Smooth muscle cell (in vitro differentiated cells): ENCODE measurements around the gene PHYHD1. TPM values are rescaled to one million over a fixed set of nuclear protein-coding genes. Genes with fewer than 3 reads are reported as not detected.

Source experiments
- DNase-seq: peaks from one replicate; lab custom pipeline; 2025; ENCODE audit not compliant: unreplicated experiment; lab: John Stamatoyannopoulos, UW
- H2AFZ ChIP-seq: fragments of 200-600 bp; sonication (generic); 2 replicates; pipeline ENCODE4 v1.6.0; 2016; ENCODE audit warnings: antibody characterized with exemption, low read depth, mild to moderate bottlenecking
- H3F3A ChIP-seq: fragments of 200-600 bp; sonication (generic); 2 replicates; pipeline ENCODE4 v1.6.0; 2017; ENCODE audit warnings: antibody characterized with exemption, low read depth
- H3K27ac ChIP-seq: fragments of 200-600 bp; sonication (generic); 2 replicates; pipeline ENCODE4 v1.5.1; 2016; ENCODE audit warnings: low read depth, mild to moderate bottlenecking
- H3K27me3 ChIP-seq: fragments of 200-600 bp; sonication (generic); 2 replicates; pipeline ENCODE4 v1.6.1; 2016; ENCODE audit warnings: low read depth, mild to moderate bottlenecking
- H3K36me3 ChIP-seq: fragments of 200-600 bp; sonication (generic); 2 replicates; pipeline ENCODE4 v1.5.1; 2016; ENCODE audit warnings: low read depth
- H3K4me1 ChIP-seq: fragments of 200-600 bp; sonication (generic); 2 replicates; pipeline ENCODE4 v1.5.1; 2016; ENCODE audit warnings: low read depth
- H3K4me2 ChIP-seq: fragments of 200-600 bp; sonication (generic); 2 replicates; pipeline ENCODE4 v1.6.0; 2016; ENCODE audit warnings: mild to moderate bottlenecking
- H3K4me3 ChIP-seq: fragments of 200-600 bp; sonication (generic); 2 replicates; pipeline ENCODE4 v1.5.1; 2016; ENCODE audit warnings: mild to moderate bottlenecking
- H3K79me2 ChIP-seq: fragments of 200-600 bp; sonication (generic); 2 replicates; pipeline ENCODE4 v1.6.0; 2016; ENCODE audit warnings: low read depth, mild to moderate bottlenecking
- H3K9ac ChIP-seq: fragments of 200-600 bp; sonication (generic); 2 replicates; pipeline ENCODE4 v1.6.0; 2016; ENCODE audit warnings: low read depth
- H3K9me3 ChIP-seq: fragments of 200-600 bp; sonication (generic); replicated peaks from 2 replicates; pipeline ENCODE4 v1.5.1; 2016; ENCODE audit warnings: low read depth
- H4K20me1 ChIP-seq: fragments of 200-600 bp; sonication (generic); 2 replicates; pipeline ENCODE4 v1.6.0; 2016; ENCODE audit warnings: low read depth
- CTCF ChIP-seq: fragments of 200-600 bp; sonication (generic); IDR thresholded peaks from 2 replicates; pipeline ENCODE4 v1.5.1; 2017; ENCODE audit warnings: borderline replicate concordance, mild to moderate bottlenecking, antibody characterized with exemption; ENCODE audit not compliant: insufficient read depth, poor library complexity, severe bottlenecking
- WGBS: methylation state at CpG from one replicate; pipeline ENCODE4 v1.1.7; 2016; ENCODE audit warnings: low lambda C conversion rate; 5-methylcytosine and 5-hydroxymethylcytosine counted together
- polyA plus RNA-seq: library from polyadenylated mRNA; unstranded; fragments of >200 nt; fragmentation: Nextera tagmentation; extraction: Ambion mirVana; gene quantifications from 2 replicates; pipeline ENCODE4 v1.2.1, GENCODE V29; 2016
- total RNA-seq: library from RNA; depleted of rRNA; stranded (reverse); fragments of >200 nt; gene quantifications from 2 replicates; pipeline ENCODE4 v1.2.3, GENCODE V29; 2014

Gene PHYHD1
- total and polyA plus RNA-seq, 2 experiments from 2014 or later, result 7.3 to 37.6 TPM

DNA sequence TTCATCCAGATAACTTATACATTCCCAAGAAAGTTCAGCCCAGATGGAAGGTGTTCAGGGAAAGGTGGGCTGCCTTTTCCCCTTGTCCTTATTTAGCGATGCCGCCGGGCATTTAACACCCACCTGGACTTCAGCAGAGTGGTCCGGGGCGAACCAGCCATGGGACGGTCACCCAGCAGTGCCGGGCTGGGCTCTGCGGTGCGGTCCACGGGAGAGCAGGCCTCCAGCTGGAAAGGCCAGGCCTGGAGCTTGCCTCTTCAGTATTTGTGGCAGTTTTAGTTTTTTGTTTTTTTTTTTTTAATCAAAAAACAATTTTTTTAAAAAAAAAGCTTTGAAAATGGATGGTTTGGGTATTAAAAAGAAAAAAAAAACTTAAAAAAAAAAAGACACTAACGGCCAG lies 4.0 kb upstream of the PHYHD1 start:
- no peaks in the 10 kb centered on the region for H3K9me3 ChIP-seq
- H3K4me3 ChIP-seq, result no peak overlapping the region
- TF ChIP-seq CTCF, result no peak
- peaks cover 14% of the 10 kb centered on the region for H4K20me1 ChIP-seq
- no peak overlapping the region for H2AFZ ChIP-seq
- H3K36me3 ChIP-seq, result no peaks in the 10 kb centered on the region
- peaks cover 4% of the 10 kb centered on the region for H3F3A ChIP-seq
- H3K4me2 ChIP-seq, result no peak overlapping the region
- H3K4me1 ChIP-seq, result peaks cover 22% of the 10 kb centered on the region
- no peak for DNase-seq
- H3K27ac ChIP-seq, result peak overlapping the region; percentile 19
- peaks cover 32% of the 10 kb centered on the region for H3K79me2 ChIP-seq
- H3K27me3 ChIP-seq, result no peaks in the 10 kb centered on the region
- WGBS, result 97% methylated on average over 11 of the region's 11 CpGs
- no peak overlapping the region for H3K9ac ChIP-seq

DNA sequence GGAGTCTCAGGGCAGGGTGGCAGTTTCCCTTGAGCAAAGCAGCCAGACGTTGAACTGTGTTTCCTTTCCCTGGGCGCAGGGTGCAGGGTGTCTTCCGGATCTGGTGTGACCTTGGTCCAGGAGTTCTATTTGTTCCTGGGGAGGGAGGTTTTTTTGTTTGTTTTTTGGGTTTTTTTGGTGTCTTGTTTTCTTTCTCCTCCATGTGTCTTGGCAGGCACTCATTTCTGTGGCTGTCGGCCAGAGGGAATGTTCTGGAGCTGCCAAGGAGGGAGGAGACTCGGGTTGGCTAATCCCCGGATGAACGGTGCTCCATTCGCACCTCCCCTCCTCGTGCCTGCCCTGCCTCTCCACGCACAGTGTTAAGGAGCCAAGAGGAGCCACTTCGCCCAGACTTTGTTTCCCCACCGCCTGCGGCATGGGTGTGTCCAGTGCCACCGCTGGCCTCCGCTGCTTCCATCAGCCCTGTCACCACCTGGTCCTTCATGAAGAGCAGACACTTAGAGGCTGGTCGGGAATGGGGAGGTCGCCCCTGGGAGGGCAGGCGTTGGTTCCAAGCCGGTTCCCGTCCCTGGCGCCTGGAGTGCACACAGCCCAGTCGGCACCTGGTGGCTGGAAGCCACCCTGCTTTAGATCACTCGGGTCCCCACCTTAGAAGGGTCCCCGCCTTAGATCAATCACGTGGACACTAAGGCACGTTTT lies 3.5 kb upstream of the PHYHD1 start:
- Histone ChIP-seq H4K20me1 (peaks cover 14% of the 10 kb centered on the region), H3K27ac (peak overlapping the region; percentile 19), H2AFZ (no peak overlapping the region), H3K4me3 (no peak overlapping the region), H3K4me1 (peaks cover 18% of the 10 kb centered on the region), H3K9ac (no peak overlapping the region), H3K4me2 (no peak overlapping the region), H3F3A (no peaks in the 10 kb centered on the region), H3K9me3 (no peaks in the 10 kb centered on the region), H3K36me3 (no peaks in the 10 kb centered on the region), H3K79me2 (peaks cover 28% of the 10 kb centered on the region), H3K27me3 (no peaks in the 10 kb centered on the region)
- WGBS, result 85% methylated on average over 26 of the region's 26 CpGs
- TF ChIP-seq CTCF, result no peak
- DNase-seq, result no peak

DNA sequence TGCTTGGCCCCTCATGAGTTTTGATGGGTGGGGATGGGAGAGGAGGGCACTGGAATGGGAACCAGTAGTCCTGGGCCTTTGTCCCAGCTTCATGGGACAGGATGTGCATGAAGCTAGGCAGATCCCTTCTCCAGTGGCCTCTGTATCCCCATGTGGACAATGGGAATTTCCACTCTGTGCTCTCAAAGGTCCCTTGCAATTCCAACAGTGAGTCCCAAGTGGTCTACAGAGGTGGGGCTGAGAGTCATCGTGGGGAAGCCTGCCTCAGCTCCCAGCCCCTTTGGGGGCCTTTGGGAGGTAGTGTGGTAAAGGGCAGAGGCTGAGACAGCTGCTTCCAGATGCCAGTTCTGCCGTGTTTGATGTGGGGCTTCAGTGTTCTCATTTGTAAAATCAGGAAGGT lies 1.9 kb upstream of the PHYHD1 start:
- TF ChIP-seq CTCF, result no peak
- peaks cover 9% of the 10 kb centered on the region for H4K20me1 ChIP-seq
- H3F3A ChIP-seq, result peaks cover 4% of the 10 kb centered on the region
- no peaks in the 10 kb centered on the region for H3K36me3 ChIP-seq
- no peak overlapping the region for H3K4me3 ChIP-seq
- peak overlapping the region; percentile 8 for H3K27ac ChIP-seq
- peaks cover 10% of the 10 kb centered on the region for H3K4me1 ChIP-seq
- no peak overlapping the region for H2AFZ ChIP-seq
- no peak overlapping the region for H3K4me2 ChIP-seq
- no peaks in the 10 kb centered on the region for H3K9me3 ChIP-seq
- no peak overlapping the region for H3K9ac ChIP-seq
- WGBS, result 70% methylated on average over 2 of the region's 2 CpGs
- H3K79me2 ChIP-seq, result peaks cover 15% of the 10 kb centered on the region
- no peaks in the 10 kb centered on the region for H3K27me3 ChIP-seq
- no peak for DNase-seq
